ENCODE data around the gene EIF5A.

DNA sequence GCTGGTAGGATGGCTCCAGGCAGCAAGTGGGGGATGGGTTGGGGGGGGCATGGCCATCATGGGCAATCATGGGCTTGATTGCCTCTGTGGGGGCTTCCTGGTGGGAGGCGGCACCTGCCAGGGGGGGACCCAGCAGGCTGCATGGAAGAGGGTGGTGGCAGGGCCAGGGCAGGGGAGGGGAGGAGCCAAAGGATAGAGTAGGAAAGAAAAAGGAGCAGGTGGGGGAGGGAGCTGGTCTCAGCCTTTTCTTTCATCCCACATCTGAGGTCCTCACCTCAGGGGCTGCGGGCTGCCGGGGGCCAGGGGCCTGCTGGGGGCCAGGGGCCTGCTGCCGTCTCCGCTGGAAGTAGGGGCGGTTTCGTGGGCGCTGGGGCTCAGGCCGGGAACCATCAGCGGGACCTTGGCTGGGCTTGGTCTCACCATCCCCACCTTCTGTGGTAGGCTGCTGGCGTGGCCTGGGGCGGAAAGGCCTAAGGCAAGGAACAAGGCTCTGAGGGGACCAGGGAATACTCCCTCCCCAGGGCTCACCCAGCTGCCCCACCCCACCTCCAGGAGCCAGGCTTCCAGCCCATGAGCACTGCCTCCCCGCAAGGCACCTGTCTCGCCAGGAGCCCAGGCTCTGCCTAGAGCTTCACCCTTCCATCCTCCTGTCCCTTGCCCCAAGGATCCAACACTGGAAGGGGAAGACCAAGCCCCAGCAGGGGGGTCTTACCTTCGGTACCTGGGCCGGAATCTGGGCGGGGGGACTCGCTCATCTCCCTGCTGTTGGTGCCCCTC, 18.0 kb upstream of the EIF5A start:
- no peak for TF ChIP-seq ETV6 (IDR thresholded peaks at IDR 0.05; ENCODE audit: borderline replicate concordance in 1 of 2, low read depth in 2 of 2, low read length in 1 of 2)
- TF ChIP-seq ETV6 (CRISPR knock-in tag; IDR thresholded peaks at IDR 0.05; ENCODE audit: borderline replicate concordance): no peak
- TF ChIP-seq RNF2 (IDR thresholded peaks at IDR 0.05): no peak
- TF ChIP-seq HCFC1 (IDR thresholded peaks at IDR 0.05; ENCODE audit: low read depth, low read length): no peak
- no peak for TF ChIP-seq EZH2 (IDR thresholded peaks at IDR 0.05; ENCODE audit: borderline replicate concordance, low read depth, low read length)
- no peak for TF ChIP-seq EGR1 (conservative IDR thresholded peaks at IDR 0.05)
- TF ChIP-seq BHLHE40 (IDR thresholded peaks at IDR 0.05; ENCODE audit: low read length): no peak
- TF ChIP-seq, protein P1, sequence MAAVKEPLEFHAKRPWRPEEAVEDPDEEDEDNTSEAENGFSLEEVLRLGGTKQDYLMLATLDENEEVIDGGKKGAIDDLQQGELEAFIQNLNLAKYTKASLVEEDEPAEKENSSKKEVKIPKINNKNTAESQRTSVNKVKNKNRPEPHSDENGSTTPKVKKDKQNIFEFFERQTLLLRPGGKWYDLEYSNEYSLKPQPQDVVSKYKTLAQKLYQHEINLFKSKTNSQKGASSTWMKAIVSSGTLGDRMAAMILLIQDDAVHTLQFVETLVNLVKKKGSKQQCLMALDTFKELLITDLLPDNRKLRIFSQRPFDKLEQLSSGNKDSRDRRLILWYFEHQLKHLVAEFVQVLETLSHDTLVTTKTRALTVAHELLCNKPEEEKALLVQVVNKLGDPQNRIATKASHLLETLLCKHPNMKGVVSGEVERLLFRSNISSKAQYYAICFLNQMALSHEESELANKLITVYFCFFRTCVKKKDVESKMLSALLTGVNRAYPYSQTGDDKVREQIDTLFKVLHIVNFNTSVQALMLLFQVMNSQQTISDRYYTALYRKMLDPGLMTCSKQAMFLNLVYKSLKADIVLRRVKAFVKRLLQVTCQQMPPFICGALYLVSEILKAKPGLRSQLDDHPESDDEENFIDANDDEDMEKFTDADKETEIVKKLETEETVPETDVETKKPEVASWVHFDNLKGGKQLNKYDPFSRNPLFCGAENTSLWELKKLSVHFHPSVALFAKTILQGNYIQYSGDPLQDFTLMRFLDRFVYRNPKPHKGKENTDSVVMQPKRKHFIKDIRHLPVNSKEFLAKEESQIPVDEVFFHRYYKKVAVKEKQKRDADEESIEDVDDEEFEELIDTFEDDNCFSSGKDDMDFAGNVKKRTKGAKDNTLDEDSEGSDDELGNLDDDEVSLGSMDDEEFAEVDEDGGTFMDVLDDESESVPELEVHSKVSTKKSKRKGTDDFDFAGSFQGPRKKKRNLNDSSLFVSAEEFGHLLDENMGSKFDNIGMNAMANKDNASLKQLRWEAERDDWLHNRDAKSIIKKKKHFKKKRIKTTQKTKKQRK (IDR thresholded peaks at IDR 0.05; ENCODE audit: borderline replicate concordance, low read depth, low read length): no peak
- TF ChIP-seq, protein P2, sequence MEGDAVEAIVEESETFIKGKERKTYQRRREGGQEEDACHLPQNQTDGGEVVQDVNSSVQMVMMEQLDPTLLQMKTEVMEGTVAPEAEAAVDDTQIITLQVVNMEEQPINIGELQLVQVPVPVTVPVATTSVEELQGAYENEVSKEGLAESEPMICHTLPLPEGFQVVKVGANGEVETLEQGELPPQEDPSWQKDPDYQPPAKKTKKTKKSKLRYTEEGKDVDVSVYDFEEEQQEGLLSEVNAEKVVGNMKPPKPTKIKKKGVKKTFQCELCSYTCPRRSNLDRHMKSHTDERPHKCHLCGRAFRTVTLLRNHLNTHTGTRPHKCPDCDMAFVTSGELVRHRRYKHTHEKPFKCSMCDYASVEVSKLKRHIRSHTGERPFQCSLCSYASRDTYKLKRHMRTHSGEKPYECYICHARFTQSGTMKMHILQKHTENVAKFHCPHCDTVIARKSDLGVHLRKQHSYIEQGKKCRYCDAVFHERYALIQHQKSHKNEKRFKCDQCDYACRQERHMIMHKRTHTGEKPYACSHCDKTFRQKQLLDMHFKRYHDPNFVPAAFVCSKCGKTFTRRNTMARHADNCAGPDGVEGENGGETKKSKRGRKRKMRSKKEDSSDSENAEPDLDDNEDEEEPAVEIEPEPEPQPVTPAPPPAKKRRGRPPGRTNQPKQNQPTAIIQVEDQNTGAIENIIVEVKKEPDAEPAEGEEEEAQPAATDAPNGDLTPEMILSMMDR (IDR thresholded peaks at IDR 0.05 in 2 of 3, conservative IDR thresholded peaks at IDR 0.05 in 1 of 3; ENCODE audit: insufficient read depth in 2 of 3, low read depth in 1 of 3, low read length in 3 of 3): no peak
- no peak for TF ChIP-seq POLR2AphosphoS2 (IDR thresholded peaks at IDR 0.05; ENCODE audit: low read length)
- no peak for TF ChIP-seq ZNF507 (tag; conservative IDR thresholded peaks at IDR 0.05)
- TF ChIP-seq, protein P3, sequence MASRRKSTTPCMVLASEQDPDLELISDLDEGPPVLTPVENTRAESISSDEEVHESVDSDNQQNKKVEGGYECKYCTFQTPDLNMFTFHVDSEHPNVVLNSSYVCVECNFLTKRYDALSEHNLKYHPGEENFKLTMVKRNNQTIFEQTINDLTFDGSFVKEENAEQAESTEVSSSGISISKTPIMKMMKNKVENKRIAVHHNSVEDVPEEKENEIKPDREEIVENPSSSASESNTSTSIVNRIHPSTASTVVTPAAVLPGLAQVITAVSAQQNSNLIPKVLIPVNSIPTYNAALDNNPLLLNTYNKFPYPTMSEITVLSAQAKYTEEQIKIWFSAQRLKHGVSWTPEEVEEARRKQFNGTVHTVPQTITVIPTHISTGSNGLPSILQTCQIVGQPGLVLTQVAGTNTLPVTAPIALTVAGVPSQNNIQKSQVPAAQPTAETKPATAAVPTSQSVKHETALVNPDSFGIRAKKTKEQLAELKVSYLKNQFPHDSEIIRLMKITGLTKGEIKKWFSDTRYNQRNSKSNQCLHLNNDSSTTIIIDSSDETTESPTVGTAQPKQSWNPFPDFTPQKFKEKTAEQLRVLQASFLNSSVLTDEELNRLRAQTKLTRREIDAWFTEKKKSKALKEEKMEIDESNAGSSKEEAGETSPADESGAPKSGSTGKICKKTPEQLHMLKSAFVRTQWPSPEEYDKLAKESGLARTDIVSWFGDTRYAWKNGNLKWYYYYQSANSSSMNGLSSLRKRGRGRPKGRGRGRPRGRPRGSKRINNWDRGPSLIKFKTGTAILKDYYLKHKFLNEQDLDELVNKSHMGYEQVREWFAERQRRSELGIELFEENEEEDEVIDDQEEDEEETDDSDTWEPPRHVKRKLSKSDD (conservative IDR thresholded peaks at IDR 0.05; ENCODE audit: low read length): no peak
- no peak for TF ChIP-seq POLR2AphosphoS5 (IDR thresholded peaks at IDR 0.05; ENCODE audit: control insufficient read depth, insufficient read depth, low read depth, low read length)
- TF ChIP-seq ZNF830 (CRISPR knock-in tag; IDR thresholded peaks at IDR 0.05): no peak
